NCI-H128 (cell line): Measurements from ENCODE around the gene LIPN.

Experiments
- DNase-seq: peaks from one replicate; lab custom pipeline; 2025; ENCODE audit not compliant: unreplicated experiment; lab: John Stamatoyannopoulos, UW

LIPN gene

GRCh38 chr10:88783724-88784123, 23.9 kb downstream of the LIPN start:
- DNase-seq: no peak

DNA sequence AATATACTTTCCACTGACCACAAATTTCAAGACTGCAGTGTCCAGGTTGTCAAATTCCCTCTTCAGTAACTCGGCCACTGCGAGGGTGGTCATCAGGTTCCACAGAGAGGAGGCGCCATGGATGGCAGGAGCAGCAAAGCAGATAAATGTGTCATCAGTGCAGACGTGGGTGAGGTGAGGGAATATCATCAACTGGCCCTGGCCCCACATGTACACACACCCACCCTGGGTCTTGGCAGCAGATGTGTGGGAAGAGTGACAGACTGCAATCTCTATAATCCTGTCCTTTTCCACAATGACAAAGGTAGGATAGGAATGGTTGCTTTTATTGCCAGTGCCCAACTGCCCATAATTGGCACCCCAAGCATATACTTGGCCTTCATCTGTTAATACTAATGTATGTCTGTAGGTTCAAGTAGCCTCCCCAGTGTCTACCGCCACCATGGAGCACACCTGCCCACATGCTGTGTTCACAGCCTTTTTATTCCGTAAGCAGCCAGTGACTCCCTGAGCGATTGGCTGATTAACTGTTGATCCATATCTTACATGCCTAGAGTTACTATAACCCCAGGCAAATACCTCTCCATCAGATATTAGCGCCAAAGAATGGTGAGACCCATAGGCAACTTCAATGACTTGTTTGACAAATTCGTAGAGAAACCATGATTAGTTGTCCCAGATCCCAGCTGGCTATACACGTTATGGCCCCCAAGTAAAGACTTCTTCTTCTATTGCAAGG, 26.4 kb downstream of the LIPN start:
- DNase-seq: no peak

- DNase-seq: no peak
Measured at GRCh38 chr10:88787463-88787862, 27.6 kb downstream of the LIPN start.

- DNase-seq: no peak
Measured at GRCh38 chr10:88788924-88789323, 29.1 kb downstream of the LIPN start.

DNA sequence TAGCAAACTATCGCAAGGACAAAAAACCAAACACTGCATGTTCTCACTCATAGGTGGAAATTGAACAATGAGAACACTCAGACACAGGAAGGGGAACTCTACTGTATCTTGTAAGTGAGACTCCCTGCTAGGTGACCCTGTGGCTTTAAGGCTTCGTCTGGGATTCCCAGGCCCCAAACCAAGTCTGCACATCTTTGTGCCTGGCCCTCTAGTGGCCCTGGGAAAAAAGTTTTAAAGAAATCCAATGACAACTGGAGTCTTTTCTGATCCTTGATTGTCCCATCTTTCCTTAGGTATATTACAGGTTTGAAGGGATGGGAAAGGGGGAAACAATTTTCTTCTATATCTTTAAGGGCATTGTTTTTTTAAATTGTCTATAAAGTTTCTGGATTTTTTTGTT, 32.1 kb downstream of the LIPN start:
- DNase-seq: no peak

DNA sequence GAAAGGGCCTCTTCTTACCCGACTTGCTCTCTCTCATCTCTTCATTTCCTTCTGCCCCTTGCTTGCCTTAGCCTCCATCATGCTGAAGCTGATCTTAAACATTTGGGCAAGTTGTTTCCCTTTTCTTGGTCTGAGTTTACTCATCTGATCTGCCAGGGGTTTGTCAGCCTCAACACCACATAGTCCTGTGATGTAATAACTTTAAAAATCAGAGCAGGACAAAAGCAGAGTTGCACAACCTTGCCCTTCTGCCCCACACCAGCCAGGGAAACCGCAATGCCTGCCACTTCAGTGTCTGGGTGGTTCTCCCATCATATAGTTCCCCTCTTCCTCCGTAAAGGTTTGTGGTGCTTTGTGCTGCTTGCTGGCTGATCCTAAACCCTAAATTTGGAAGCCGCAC, 32.8 kb downstream of the LIPN start:
- DNase-seq: no peak

GRCh38 chr10:88793712-88794299, 34.0 kb downstream of the LIPN start:
- no peak for DNase-seq

GRCh38 chr10:88794731-88795130, 34.9 kb downstream of the LIPN start:
- no peak for DNase-seq

DNA sequence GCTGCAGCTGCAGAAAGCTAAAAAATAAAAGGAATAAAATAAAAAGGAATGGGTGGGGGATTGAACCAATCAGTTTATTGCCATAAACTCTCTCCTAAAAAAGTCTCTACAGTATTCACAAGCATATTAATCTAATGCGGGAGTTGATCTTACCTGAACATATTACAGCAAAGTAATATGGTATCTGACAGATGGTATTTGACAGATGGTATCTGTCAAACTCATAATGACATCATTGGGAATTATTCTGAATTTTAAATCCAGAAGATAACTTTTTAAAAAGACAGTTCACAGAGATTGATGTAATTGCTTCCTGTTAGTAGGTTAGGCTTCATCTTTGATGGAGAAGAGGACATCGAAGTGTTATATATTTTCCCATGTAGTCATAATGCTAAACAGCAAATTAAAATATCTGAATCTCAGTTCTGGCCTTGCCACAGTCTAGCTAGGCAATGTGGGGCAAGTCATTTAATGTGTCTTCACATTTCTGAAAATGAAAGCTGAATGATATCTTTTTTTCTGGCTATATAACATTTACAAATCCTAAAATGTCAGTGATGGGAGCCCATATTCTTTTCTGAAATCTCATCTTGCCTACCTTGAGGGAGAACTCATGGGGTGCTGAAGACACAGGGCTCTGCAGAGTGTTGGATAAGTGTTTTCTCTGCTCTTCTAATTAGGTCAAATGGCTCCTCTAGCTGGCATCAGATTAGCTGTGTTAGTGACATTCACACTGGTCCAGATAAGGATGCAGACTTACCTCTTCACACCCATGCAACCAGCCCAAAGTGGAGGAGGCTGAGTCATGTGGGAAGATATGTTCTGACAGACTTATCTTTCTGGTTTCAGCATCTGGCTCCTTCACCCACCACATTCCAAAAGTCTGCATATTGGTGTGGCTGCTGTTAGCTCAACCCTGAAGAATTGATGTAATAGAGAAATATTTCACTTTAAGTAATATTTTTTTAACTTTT, 40.6 kb downstream of the LIPN start:
- no peak for DNase-seq

- no peak for DNase-seq
Measured at GRCh38 chr10:88802523-88803285, 42.9 kb downstream of the LIPN start, which contains the start of gene LIPM. Gene LIPM, plus strand, starts transcription at chr10:88802730. Its CDS starts 167 bp downstream, at chr10:88802897.

DNA sequence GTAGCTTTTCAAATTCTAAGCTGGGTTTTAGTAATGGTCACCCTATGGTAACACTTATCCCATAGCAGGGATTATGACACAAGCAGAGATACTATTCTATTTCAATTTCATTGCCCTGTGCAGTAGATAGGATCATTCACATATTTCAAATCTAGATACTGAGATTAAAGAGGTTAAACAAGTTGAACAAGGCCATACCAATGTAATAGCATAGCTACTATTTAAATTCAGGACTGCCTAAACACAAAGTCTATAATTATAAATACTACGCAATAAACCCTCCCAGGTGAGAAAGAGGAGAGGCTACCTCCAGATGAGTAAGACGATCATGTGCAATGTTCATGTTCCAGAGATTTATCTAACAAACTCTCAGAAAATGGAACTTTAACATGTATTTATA, 43.8 kb downstream of the LIPN start:
- DNase-seq: no peak

GRCh38 chr10:88804083-88804812, 44.4 kb downstream of the LIPN start:
- DNase-seq: no peak

- no peak for DNase-seq
Measured at GRCh38 chr10:88805361-88805760, 45.5 kb downstream of the LIPN start.

DNA sequence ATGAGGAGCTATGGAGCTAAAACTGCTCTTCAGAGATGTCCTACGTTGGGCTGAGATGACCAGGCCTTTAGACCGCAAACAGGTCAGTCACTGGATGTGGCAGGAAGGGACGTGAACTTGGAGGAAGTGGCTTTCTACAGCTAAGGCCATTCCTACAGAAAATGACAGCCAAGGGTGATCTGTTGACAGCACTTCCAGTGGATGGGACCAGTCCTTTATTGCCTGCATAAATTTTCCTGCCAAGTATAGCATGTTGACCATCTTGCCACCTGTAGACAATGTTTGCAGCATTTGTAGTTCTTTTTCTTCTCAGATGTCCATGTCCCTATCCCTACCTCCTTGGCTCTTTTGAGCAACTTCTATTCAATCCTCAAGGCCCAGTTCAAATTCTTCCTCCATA, 46.1 kb downstream of the LIPN start:
- no peak for DNase-seq

- no peak for DNase-seq
Measured at GRCh38 chr10:88809621-88810020, 49.8 kb downstream of the LIPN start.

- no peak for DNase-seq
Measured at GRCh38 chr10:88810196-88810961, 50.6 kb downstream of the LIPN start.

DNA sequence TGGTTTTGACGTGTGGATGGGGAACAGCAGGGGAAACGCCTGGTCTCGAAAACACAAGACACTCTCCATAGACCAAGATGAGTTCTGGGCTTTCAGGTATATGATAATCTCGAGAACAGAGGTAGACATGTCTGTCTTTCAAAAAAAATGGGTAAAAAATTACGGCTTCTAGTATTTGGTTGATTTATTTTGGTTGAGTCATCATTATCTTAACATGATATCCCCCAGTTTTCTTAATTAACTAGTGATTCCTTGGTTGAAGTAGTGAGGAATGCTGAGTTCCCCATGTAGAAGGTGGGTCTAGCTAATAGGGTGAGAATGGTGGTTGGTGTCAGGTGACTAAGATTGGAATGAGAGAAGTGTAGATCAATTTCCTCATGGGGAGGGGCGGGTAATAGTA, 53.4 kb downstream of the LIPN start:
- DNase-seq: no peak

GRCh38 chr10:88819290-88819689, 59.5 kb downstream of the LIPN start:
- no peak for DNase-seq

DNA sequence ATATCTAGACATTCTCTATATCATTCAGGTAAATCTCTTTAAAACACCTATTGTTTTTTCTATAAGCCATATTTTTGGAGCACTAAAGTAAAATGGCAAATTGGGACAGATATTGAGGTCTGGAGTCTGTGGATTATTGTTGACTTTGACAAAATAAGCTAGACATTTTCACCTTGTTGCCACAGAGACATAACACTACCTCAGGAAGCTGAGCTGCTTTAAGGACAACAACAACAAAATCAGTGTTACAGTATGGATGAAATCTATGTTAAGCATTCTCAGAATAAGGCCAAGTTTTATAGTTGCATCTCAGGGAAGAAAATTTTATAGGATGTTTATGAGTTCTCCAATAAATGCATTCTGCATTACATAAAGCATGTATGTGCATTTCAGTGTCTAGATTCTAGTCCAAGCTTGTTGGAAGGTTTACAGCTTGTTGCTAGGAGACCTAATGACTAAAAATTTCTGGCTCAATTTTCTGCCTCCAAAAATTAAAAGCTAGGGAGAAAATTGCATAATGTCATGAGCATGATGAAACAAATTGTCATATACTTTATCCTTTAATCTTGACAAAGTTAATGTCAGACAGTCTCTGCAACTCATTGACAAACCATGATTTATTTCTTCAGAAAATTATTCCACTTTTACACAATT, 61.1 kb downstream of the LIPN start:
- no peak for DNase-seq
